K562 (cell line): ENCODE results near the gene CHMP5. TPM values are rescaled to one million over a fixed set of nuclear protein-coding genes. Genes with fewer than 3 reads are reported as not detected.
A peak's percentile ranks its signal among the peaks of the same experiment; 100 is the strongest.

Experiments
- CBX2 ChIP-seq: fragments of 200-600 bp; sonication (generic); IDR thresholded peaks from one replicate; pipeline ENCODE4 v1.6.1; 2012; ENCODE audit warnings: mild to moderate bottlenecking, low read length, inconsistent platforms; ENCODE audit not compliant: insufficient read depth, poor library complexity, severe bottlenecking
- E2F8 ChIP-seq: fragments of 450-650 bp; IDR thresholded peaks from 2 replicates; pipeline ENCODE4 v1.7.1; 2018; ENCODE audit warnings: mild to moderate bottlenecking, low read depth; ENCODE audit not compliant: partially characterized antibody
- ETV1 ChIP-seq: fragments of 450-650 bp; conservative IDR thresholded peaks from 2 replicates; pipeline ENCODE4 v1.6.1; 2016; ENCODE audit warnings: missing genetic modification characterization, control low read depth, low read depth, missing compliant biosample characterization
- GTF3C2 ChIP-seq: IDR thresholded peaks from 3 replicates; pipeline ENCODE4 v1.6.1; 2011; ENCODE audit warnings: borderline replicate concordance, mild to moderate bottlenecking, moderate library complexity; ENCODE audit not compliant: insufficient read length; ENCODE audit errors: extremely low read depth
- HMGN3 ChIP-seq: IDR thresholded peaks from 2 replicates; pipeline ENCODE4 v1.6.1; 2011; ENCODE audit warnings: borderline replicate concordance, low read depth, mild to moderate bottlenecking, mixed read lengths, low read length; ENCODE audit not compliant: insufficient read length; ENCODE audit errors: extremely low read depth
- NONO ChIP-seq, 2 experiments: fragments of 200-400 bp in 1 of 2; fragments of 450-650 bp in 1 of 2; formaldehyde crosslinking in 1 of 2; IDR thresholded peaks; 2 replicates each; pipeline ENCODE4 v1.6.1; 2017; ENCODE audit warnings: low read depth in 2 of 2, mild to moderate bottlenecking in 2 of 2, moderate library complexity in 2 of 2, low read length in 1 of 2
- NR2C2 ChIP-seq, 2 experiments: fragments of 200-800 bp in 1 of 2; sonication (Bioruptor generic) in 1 of 2; sonication (generic) in 1 of 2; formaldehyde crosslinking in 1 of 2; IDR thresholded peaks; 2 replicates each; pipeline versions ENCODE4 v1.6.1 to v1.8.0; 2016 to 2022; ENCODE audit warnings: mild to moderate bottlenecking in 1 of 2, missing compliant biosample characterization in 1 of 2, missing genetic modification characterization in 1 of 2, missing genetic modification reagents in 1 of 2
- ZBTB11 ChIP-seq, 3 experiments: fragments of 200-800 bp in 1 of 3; fragments of 250-450 bp in 1 of 3; fragments of 450-650 bp in 1 of 3; sonication (Bioruptor Pico) in 1 of 3; sonication (Bioruptor generic) in 1 of 3; formaldehyde crosslinking in 1 of 3; IDR thresholded peaks; 2 replicates each; pipeline versions ENCODE4 v1.6.1 to v1.8.0; 2016 to 2022; ENCODE audit warnings: mild to moderate bottlenecking in 2 of 3, missing genetic modification characterization in 2 of 3, missing compliant biosample characterization in 1 of 3, moderate library complexity in 1 of 3
- ZKSCAN3 ChIP-seq: fragments of 250-450 bp; sonication (Bioruptor Pico); IDR thresholded peaks from 2 replicates; pipeline ENCODE4 v1.4.0; 2020
- polyA plus RNA-seq, 8 experiments: library from polyadenylated mRNA; depleted of rRNA in 4 of 8; stranded (reverse) in 5 of 8; unstranded in 3 of 8; fragments of >200 nt; fragmentation: Nextera tagmentation in 2 of 8; fragmentation: Illumina TruSeq in 1 of 8; extraction: Ambion mirVana in 2 of 8; extraction: Trizol in 1 of 8; gene quantifications; 2 replicates each; pipeline versions ENCODE4 v1.2.1 to v1.2.3, GENCODE V29; 2011 to 2014; ENCODE audit warnings: inconsistent platforms in 1 of 8, missing spikeins in 1 of 8
- total RNA-seq, 7 experiments: library from RNA; depleted of rRNA in 6 of 7; stranded (reverse); fragments of >200 nt in 6 of 7; fragmentation: Illumina TruSeq in 2 of 7; extraction: Trizol in 2 of 7; gene quantifications; 2 replicates each; pipeline versions ENCODE4 v1.2.1 to v1.2.3, GENCODE V29; 2011 to 2021; ENCODE audit warnings: low replicate concordance in 1 of 7

Gene CHMP5
- total and polyA plus RNA-seq, 9 of the 15 experiments (the other 6 are each of a cell fraction or from before 2014, with no cell fraction given), result 36.0 to 105 (median 54.9) TPM

GRCh38 chr9:33264473-33265177, at the start of gene CHMP5, which contains the start of gene BAG1 (continued):
- TF ChIP-seq GTF3C2 (no peak), E2F8 (peak; percentile 68), HMGN3 (peak; percentile 43), ZBTB11 (CRISPR knock-in tag; IDR thresholded peaks at IDR 0.05) (peak in 1 of 3 experiments; percentile 85; a peak in 2 of 6 replicates), NONO (IDR thresholded peaks at IDR 0.05; ENCODE audit: low read depth in 2 of 2, low read length in 1 of 2) (peak; percentile 36 to 63; a peak in 1 of 4 replicates), NR2C2 (CRISPR knock-in tag; IDR thresholded peaks at IDR 0.05) (no peak), NR2C2 (tag; IDR thresholded peaks at IDR 0.05) (peak; percentile 39; the same call in 1 of the 2 replicates), CBX2 (no peak), ZKSCAN3 (CRISPR knock-in tag) (no peak), ETV1 (tag) (peak; percentile 92)
